Gastroesophageal sphincter (tissue), 3 donors: ENCODE data around the gene EMP2.

Source experiments
- CTCF ChIP-seq, 4 experiments: fragments of 200-600 bp in 2 of 4; fragments of 450-650 bp in 2 of 4; sonication (generic) in 1 of 4; IDR thresholded peaks; one replicate each; pipeline ENCODE4 v1.5.1; 2017 to 2019; ENCODE audit warnings: antibody characterized with exemption in 4 of 4, mild to moderate bottlenecking in 2 of 4, moderate library complexity in 2 of 4
- EP300 ChIP-seq: sonication (generic); formaldehyde crosslinking; IDR thresholded peaks from one replicate; pipeline ENCODE4 v1.6.1; 2017; ENCODE audit warnings: antibody characterized with exemption, mild to moderate bottlenecking
- POLR2AphosphoS5 ChIP-seq: sonication (generic); formaldehyde crosslinking; IDR thresholded peaks from one replicate; pipeline ENCODE4 v1.6.1; 2017; ENCODE audit warnings: antibody characterized with exemption

- TF ChIP-seq POLR2AphosphoS5 (no peak), CTCF (IDR thresholded peaks at IDR 0.05) (no peak), EP300 (no peak)
Observed at GRCh38 chr16:10619271-10619849, 39.0 kb upstream of the EMP2 start.
